Right lobe of liver (tissue), 6 donors: Measurements from ENCODE around the gene RELL2. TPM values are rescaled to one million over a fixed set of nuclear protein-coding genes. Genes with fewer than 3 reads are reported as not detected.

Source experiments
- ATAC-seq, 4 donors: fragments of 200-7000 bp; cut with Tn5 transposase; one replicate each; pipeline ENCODE4 v1.9.1; 2020; ENCODE audit warnings: mild to moderate bottlenecking in 4 of 4, moderate library complexity in 4 of 4
- DNase-seq, 3 donors: peaks; one replicate each; pipeline ENCODE4 v3.0.0-alpha.2; 2020
- H3K27ac ChIP-seq, 3 donors: fragments of 200-600 bp; one replicate each; pipeline ENCODE4 v1.8.0; 2022
- H3K27me3 ChIP-seq, 2 donors: fragments of 200-600 bp; one replicate each; pipeline ENCODE4 v1.8.0; 2022
- H3K36me3 ChIP-seq, 4 donors: fragments of 200-600 bp; sonication (generic) in 1 of 4; one replicate each; pipeline versions ENCODE4 v1.5.1 to v1.8.0; 2017 to 2022; ENCODE audit warnings: control low read depth in 1 of 4
- H3K4me1 ChIP-seq, 4 donors: fragments of 200-600 bp; sonication (generic) in 1 of 4; one replicate each; pipeline versions ENCODE4 v1.5.1 to v1.8.0; 2017 to 2022; ENCODE audit warnings: control low read depth in 1 of 4
- H3K4me3 ChIP-seq, 3 donors: fragments of 200-600 bp; one replicate each; pipeline ENCODE4 v1.8.0; 2022
- H3K9me3 ChIP-seq, 4 donors: fragments of 200-600 bp; sonication (generic) in 1 of 4; one replicate each; pipeline versions ENCODE4 v1.5.1 to v1.8.0; 2017 to 2022; ENCODE audit warnings: control low read depth in 1 of 4
- CTCF ChIP-seq, 4 donors: fragments of 200-600 bp in 3 of 4; fragments of 450-650 bp in 1 of 4; IDR thresholded peaks; one replicate each; pipeline versions ENCODE4 v1.5.1 to v1.8.0; 2016 to 2022; ENCODE audit warnings: antibody characterized with exemption in 4 of 4, mild to moderate bottlenecking in 2 of 4
- POLR2A ChIP-seq: fragments of 450-650 bp; IDR thresholded peaks from one replicate; pipeline ENCODE4 v1.6.1; 2017; ENCODE audit warnings: antibody characterized with exemption, mild to moderate bottlenecking
- whole genome bisulfite sequencing: methylation state at CpG from one replicate; pipeline ENCODE4 v1.1.6; 2018; ENCODE audit warnings: low coverage, low lambda C conversion rate; ENCODE audit not compliant: insufficient coverage; ENCODE audit errors: missing lambda C conversion rate; 5-methylcytosine and 5-hydroxymethylcytosine counted together
- intact Hi-C, 2 donors: fragments of 100-400 bp; cut with DNase I; formaldehyde crosslinking; loops; one replicate each; pipeline versions ENCODE4 v1.11.2 to v1.14.1; 2022
- total RNA-seq, 6 experiments: library from RNA; depleted of rRNA in 2 of 6; stranded (reverse); fragments of >200 nt in 2 of 6; fragmentation: NEBNext Ultra II Directional in 3 of 6; extraction: Animal tissue kit (Norgen Biotek cat#: 25700) in 3 of 6; gene quantifications; one replicate each; pipeline versions ENCODE4 v1.1.0 to v1.2.4, GENCODE V29; 2016 to 2023
- donor health status: DM: no; HTN: yes; CAD: no.
- donor health status: DM: no; HTN: no; CAD: no.
- donor health status: DM: no; HTN: no; CAD: no.
- donor health status: DM: no; HTN: yes; CAD: no.
- donor health status: DM: no; HTN: yes; CAD: no.

RELL2 gene
- total RNA-seq, 6 experiments from 2014 or later: 0.53 to 2.6 (median 1.2) TPM

GRCh38 chr5:141641634-141642267 is 5.0 kb downstream of the RELL2 start:
- WGBS: no CpG with 5 or more reads among the region's 2 CpGs
- Histone ChIP-seq H3K27ac (no peak overlapping the region), H3K27me3 (no peaks in the 10 kb centered on the region), H3K36me3 (no peaks in the 10 kb centered on the region), H3K9me3 (no peaks in the 10 kb centered on the region), H3K4me3 (no peak overlapping the region), H3K4me1 (peaks cover 0 to 8% (median 0%) of the 10 kb centered on the region in 4 donors)
- intact Hi-C loops: no loop called here
- DNase-seq (no peak), ATAC-seq (no peak)
- TF ChIP-seq POLR2A (no peak), CTCF (IDR thresholded peaks at IDR 0.05) (no peak)

- intact Hi-C loops: no loop called here
- DNase-seq (no peak), ATAC-seq (no peak)
- H3K9me3 ChIP-seq: no peaks in the 10 kb centered on the region
- H3K27me3 ChIP-seq: no peaks in the 10 kb centered on the region
- TF ChIP-seq POLR2A (no peak), CTCF (IDR thresholded peaks at IDR 0.05) (no peak)
- no peaks in the 10 kb centered on the region for H3K4me1 ChIP-seq
- H3K27ac ChIP-seq: no peak overlapping the region
- H3K4me3 ChIP-seq: no peak overlapping the region
- H3K36me3 ChIP-seq: no peaks in the 10 kb centered on the region
- WGBS: 95% methylated on average over 6 of the region's 6 CpGs
These were observed 9.2 kb downstream of the RELL2 start for GRCh38 chr5:141646026-141646425.

GRCh38 chr5:141647242-141647641 is 10.4 kb downstream of the RELL2 start:
- no peaks in the 10 kb centered on the region for H3K27me3 ChIP-seq
- no peak for ATAC-seq
- TF ChIP-seq POLR2A (no peak), CTCF (IDR thresholded peaks at IDR 0.05) (no peak)
- no peak overlapping the region for H3K4me3 ChIP-seq
- H3K4me1 ChIP-seq: no peaks in the 10 kb centered on the region
- no peaks in the 10 kb centered on the region for H3K36me3 ChIP-seq
- WGBS: 75% methylated on average over 1 of the region's 5 CpGs
- H3K9me3 ChIP-seq: no peaks in the 10 kb centered on the region
- no peak overlapping the region for H3K27ac ChIP-seq
- intact Hi-C loops: no loop called here
- no peak for DNase-seq

GRCh38 chr5:141647851-141648250 is 11.1 kb downstream of the RELL2 start:
- Histone ChIP-seq H3K36me3 (no peaks in the 10 kb centered on the region), H3K27me3 (no peaks in the 10 kb centered on the region), H3K27ac (no peak overlapping the region), H3K9me3 (no peaks in the 10 kb centered on the region), H3K4me3 (no peak overlapping the region), H3K4me1 (no peaks in the 10 kb centered on the region)
- no CpG with 5 or more reads among the region's 3 CpGs for WGBS
- ATAC-seq (no peak), DNase-seq (no peak)
- TF ChIP-seq CTCF (IDR thresholded peaks at IDR 0.05): no peak
- no peak for TF ChIP-seq POLR2A
- intact Hi-C loops: no loop called here
